Tibial nerve (tissue), 4 donors: ENCODE data around the gene ATP6V0B. TPM values are rescaled to one million over a fixed set of nuclear protein-coding genes. Genes with fewer than 3 reads are reported as not detected.
A peak's percentile ranks its signal among the peaks of the same experiment; 100 is the strongest.

Source experiments
- DNase-seq, 2 donors: peaks; one replicate each; pipeline ENCODE4 v3.0.0-alpha.2; 2019; ENCODE audit warnings: low spot score in 2 of 2
- H3K27ac ChIP-seq, 4 donors: fragments of 200-600 bp; sonication (generic) in 3 of 4; one replicate each; pipeline ENCODE4 v1.5.1; 2017 to 2019; ENCODE audit warnings: mild to moderate bottlenecking in 1 of 4
- H3K27me3 ChIP-seq, 2 donors: fragments of 200-600 bp; sonication (generic) in 1 of 2; one replicate each; pipeline versions ENCODE4 v1.5.1 to v1.6.0; 2017 to 2019
- H3K36me3 ChIP-seq, 3 donors: fragments of 200-600 bp; sonication (generic); one replicate each; pipeline ENCODE4 v1.5.1; 2018 to 2019
- H3K4me1 ChIP-seq, 4 donors: fragments of 200-600 bp; sonication (generic) in 3 of 4; one replicate each; pipeline ENCODE4 v1.5.1; 2017 to 2019
- H3K4me3 ChIP-seq, 4 donors: fragments of 200-600 bp; sonication (generic) in 3 of 4; one replicate each; pipeline ENCODE4 v1.5.1; 2017 to 2019; ENCODE audit warnings: mild to moderate bottlenecking in 1 of 4, moderate library complexity in 1 of 4
- H3K9me3 ChIP-seq, 4 donors: fragments of 200-600 bp; sonication (generic) in 3 of 4; one replicate each; pipeline ENCODE4 v1.5.1; 2017 to 2019
- EP300 ChIP-seq, 2 donors: sonication (generic); formaldehyde crosslinking; IDR thresholded peaks; one replicate each; pipeline ENCODE4 v1.6.1; 2017; ENCODE audit warnings: antibody characterized with exemption in 2 of 2, mild to moderate bottlenecking in 1 of 2
- POLR2A ChIP-seq, 2 donors: fragments of 450-650 bp; IDR thresholded peaks; one replicate each; pipeline ENCODE4 v1.6.1; 2017; ENCODE audit warnings: antibody characterized with exemption in 2 of 2, mild to moderate bottlenecking in 2 of 2, moderate library complexity in 2 of 2
- WGBS, 2 donors: methylation state at CpG; one replicate each; pipeline ENCODE4 v1.1.5; 2018; 5-methylcytosine and 5-hydroxymethylcytosine counted together
- total RNA-seq, 4 donors: library from RNA; depleted of rRNA; stranded (reverse); fragments of >200 nt; gene quantifications; one replicate each; pipeline ENCODE4 v1.1.0, GENCODE V29; 2016
- TF ChIP-seq, protein P1 (sequence below), 5 experiments: fragments of 200-600 bp in 3 of 5; fragments of 450-650 bp in 2 of 5; sonication (generic) in 3 of 5; IDR thresholded peaks; one replicate each; pipeline ENCODE4 v1.5.1; 2016 to 2019; ENCODE audit warnings: antibody characterized with exemption in 5 of 5, mild to moderate bottlenecking in 3 of 5, moderate library complexity in 2 of 5

Gene ATP6V0B
- total RNA-seq, 4 donors from 2014 or later, result 101 to 132 (median 113) TPM

DNA sequence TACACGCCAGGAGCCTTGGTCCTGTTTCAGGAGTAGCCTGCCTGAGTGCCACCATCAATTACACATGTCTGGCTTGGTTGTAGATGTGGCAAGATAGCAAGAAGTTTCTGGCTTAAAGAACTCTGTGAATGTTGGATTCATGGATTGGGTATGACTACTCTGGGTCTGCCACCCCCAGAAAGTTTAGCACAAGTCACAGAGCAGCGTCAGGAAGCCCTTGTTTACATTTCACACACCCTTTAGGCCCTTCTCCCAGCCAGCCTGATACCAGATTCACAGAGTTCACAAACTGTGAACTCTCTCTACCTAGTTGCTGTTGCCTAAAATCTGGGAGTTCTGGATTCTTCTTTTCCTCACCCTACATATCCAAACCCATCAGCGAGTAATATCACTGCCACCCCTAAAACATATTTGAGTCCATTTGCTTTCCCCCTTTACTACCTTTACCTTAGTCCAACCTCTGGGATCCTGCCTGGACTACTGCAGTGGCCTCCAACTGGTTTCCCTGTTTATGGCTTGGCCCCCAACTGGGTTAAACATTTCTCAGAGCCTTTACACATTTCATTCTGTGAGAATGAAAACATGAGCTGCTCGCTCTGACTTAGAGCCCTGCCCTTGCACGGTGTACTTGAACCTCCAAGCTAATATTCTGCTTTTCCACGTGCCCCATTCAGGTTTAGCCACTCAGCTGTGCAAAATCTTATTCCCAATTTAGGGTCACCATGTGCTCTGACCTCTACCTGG is 12.6 kb downstream of the ATP6V0B start:
- Histone ChIP-seq H3K27ac (no peak overlapping the region), H3K4me1 (peaks cover 0 to 29% (median 10%) of the 10 kb centered on the region in 4 donors), H3K9me3 (no peaks in the 10 kb centered on the region), H3K4me3 (no peak overlapping the region), H3K27me3 (no peaks in the 10 kb centered on the region), H3K36me3 (peaks cover 0 to 41% (median 0%) of the 10 kb centered on the region in 3 donors)
- no peak for DNase-seq
- TF ChIP-seq POLR2A (IDR thresholded peaks at IDR 0.05) (no peak), EP300 (IDR thresholded peaks at IDR 0.05) (no peak)
- TF ChIP-seq, protein P1, sequence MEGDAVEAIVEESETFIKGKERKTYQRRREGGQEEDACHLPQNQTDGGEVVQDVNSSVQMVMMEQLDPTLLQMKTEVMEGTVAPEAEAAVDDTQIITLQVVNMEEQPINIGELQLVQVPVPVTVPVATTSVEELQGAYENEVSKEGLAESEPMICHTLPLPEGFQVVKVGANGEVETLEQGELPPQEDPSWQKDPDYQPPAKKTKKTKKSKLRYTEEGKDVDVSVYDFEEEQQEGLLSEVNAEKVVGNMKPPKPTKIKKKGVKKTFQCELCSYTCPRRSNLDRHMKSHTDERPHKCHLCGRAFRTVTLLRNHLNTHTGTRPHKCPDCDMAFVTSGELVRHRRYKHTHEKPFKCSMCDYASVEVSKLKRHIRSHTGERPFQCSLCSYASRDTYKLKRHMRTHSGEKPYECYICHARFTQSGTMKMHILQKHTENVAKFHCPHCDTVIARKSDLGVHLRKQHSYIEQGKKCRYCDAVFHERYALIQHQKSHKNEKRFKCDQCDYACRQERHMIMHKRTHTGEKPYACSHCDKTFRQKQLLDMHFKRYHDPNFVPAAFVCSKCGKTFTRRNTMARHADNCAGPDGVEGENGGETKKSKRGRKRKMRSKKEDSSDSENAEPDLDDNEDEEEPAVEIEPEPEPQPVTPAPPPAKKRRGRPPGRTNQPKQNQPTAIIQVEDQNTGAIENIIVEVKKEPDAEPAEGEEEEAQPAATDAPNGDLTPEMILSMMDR (IDR thresholded peaks at IDR 0.05), result no peak
- 74 to 75% methylated on average over 6 of the region's 6 CpGs for WGBS, 2 donors

DNA sequence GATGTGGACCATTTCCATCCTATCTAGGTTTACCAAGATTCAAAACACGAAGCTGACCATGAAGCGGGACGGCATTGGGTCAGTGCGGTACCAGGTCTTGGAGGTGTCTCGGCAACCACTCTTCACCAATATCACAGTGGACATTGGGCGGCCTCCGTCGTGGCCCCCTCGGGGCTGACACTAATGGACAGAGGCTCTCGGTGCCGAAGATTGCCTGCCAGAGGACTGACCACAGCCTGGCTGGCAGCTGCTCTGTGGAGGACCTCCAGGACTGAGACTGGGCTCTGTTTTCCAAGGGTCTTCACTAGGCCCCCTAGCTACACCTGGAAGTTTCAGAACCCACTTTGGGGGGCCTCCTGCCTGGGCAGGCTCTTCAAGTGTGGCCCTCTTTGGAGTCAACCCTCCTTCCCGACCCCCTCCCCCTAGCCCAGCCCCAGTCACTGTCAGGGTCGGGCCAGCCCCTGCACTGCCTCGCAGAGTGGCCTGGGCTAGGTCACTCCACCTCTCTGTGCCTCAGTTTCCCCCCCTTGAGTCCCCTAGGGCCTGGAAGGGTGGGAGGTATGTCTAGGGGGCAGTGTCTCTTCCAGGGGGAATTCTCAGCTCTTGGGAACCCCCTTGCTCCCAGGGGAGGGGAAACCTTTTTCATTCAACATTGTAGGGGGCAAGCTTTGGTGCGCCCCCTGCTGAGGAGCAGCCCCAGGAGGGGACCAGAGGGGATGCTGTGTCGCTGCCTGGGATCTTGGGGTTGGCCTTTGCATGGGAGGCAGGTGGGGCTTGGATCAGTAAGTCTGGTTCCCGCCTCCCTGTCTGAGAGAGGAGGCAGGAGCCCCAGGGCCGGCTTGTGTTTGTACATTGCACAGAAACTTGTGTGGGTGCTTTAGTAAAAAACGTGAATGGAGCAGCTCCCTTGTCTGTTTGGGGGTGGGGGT is 15.8 kb downstream of the ATP6V0B start:
- peaks cover 0 to 18% (median 0%) of the 10 kb centered on the region in 3 donors for H3K36me3 ChIP-seq
- H3K27ac ChIP-seq, result peak overlapping the region in 3 of 4 donors; percentile 44 to 79 (median 72)
- H3K4me1 ChIP-seq, result peaks cover 0 to 19% (median 11%) of the 10 kb centered on the region in 4 donors
- no peaks in the 10 kb centered on the region for H3K9me3 ChIP-seq
- peak overlapping the region; percentile 43 to 71 (median 58) for H3K4me3 ChIP-seq
- DNase-seq, result no peak
- TF ChIP-seq EP300 (IDR thresholded peaks at IDR 0.05) (no peak), POLR2A (IDR thresholded peaks at IDR 0.05) (no peak)
- TF ChIP-seq, protein P1 (IDR thresholded peaks at IDR 0.05), result no peak
- H3K27me3 ChIP-seq, result no peaks in the 10 kb centered on the region
- 64 to 68% methylated on average over 19 of the region's 19 CpGs for WGBS, 2 donors

DNA sequence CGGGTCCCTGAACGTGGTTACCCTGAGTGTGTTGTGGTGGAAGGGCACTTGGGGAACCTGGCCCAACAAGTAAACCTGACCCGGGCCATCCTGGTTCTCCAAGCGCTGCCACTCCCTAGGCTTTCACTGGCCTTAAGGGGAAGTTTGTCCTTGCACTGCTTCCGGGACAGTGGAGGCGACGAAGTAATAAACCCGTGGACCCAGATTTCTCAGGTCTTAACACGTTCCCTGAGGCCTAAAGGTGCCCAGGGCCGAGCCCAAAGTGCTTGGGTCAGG is 16.4 kb downstream of the ATP6V0B start:
- 4 to 6% methylated on average over 2 to 10 of the region's 10 CpGs for WGBS, 2 donors
- H3K36me3 ChIP-seq, result peaks cover 0 to 12% (median 0%) of the 10 kb centered on the region in 3 donors
- H3K4me3 ChIP-seq, result peak overlapping the region; percentile 43 to 71 (median 58)
- peaks cover 0 to 22% (median 12%) of the 10 kb centered on the region in 4 donors for H3K4me1 ChIP-seq
- no peaks in the 10 kb centered on the region for H3K27me3 ChIP-seq
- peak overlapping the region in 3 of 4 donors; percentile 44 to 79 (median 72) for H3K27ac ChIP-seq
- DNase-seq, result no peak
- peak in 1 of 2 donors; percentile 30 for TF ChIP-seq POLR2A (IDR thresholded peaks at IDR 0.05)
- no peak for TF ChIP-seq EP300 (IDR thresholded peaks at IDR 0.05)
- H3K9me3 ChIP-seq, result no peaks in the 10 kb centered on the region

DNA sequence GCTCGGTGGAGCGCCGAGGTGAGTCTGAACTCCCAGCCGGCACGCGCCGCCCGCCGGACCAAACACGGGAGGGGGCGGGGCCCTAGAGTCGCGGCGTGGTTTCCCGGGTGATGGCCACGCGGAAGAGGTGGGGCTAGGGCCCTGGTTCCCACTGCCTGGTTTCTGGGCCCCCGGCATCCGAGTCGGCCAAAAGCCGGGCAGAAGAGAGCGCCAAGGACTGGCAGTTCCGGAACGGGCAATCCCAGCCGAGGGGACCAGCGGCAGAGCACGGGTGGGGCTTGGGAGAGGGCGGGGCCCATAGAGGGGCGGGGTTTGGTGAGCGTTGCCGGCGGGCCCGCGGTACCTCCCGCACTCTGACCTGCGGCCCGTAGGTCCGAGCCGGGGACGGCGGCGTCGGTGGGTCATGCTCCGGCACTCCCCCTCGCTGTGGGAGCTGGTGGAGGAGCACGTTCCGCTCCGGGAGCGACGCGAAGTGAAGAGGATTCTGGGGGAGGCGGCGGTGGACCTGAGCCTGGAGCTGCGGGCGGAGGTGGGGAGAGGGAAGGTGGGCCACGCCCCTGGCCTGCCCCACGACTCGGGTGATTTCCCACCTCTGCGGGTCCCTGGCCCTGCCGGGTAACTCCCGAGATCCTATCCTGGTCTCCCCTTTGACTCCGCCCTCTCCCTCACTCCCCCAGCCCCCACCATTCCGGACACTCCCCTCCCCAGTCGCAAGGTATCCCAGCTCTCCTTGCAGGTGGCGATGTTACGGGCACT is 16.9 kb downstream of the ATP6V0B start, which contains the start of gene CCDC24:
Gene CCDC24 (plus strand): TSS at position 124 of the 756 bp plus-strand sequence. CDS start 280 bp downstream, at position 404.
- WGBS, 2 donors, result 1% methylated on average over 56 to 58 of the region's 66 CpGs
- peak within 1 kb of the TSS in 3 of 4 donors; percentile 44 to 79 (median 72) for H3K27ac ChIP-seq

More for the DNA sequence above, 16.9 kb downstream of the ATP6V0B start, which contains the start of gene CCDC24:
- peaks cover 0 to 27% (median 13%) of the 10 kb centered on the region in 4 donors for H3K4me1 ChIP-seq
- no peaks in the 10 kb centered on the region for H3K27me3 ChIP-seq
- TF ChIP-seq POLR2A (IDR thresholded peaks at IDR 0.05) (peak in 1 of 2 donors; percentile 4), EP300 (IDR thresholded peaks at IDR 0.05) (peak; percentile 22 to 69)
- TF ChIP-seq, protein P1 (IDR thresholded peaks at IDR 0.05), result no peak
- H3K4me3 ChIP-seq, result peak within 1 kb of the TSS; percentile 43 to 71 (median 58)
- peak; percentile 77 to 79 for DNase-seq
- H3K36me3 ChIP-seq, result peaks cover 0 to 8% (median 0%) of the 10 kb centered on the region in 3 donors
- no peaks in the 10 kb centered on the region for H3K9me3 ChIP-seq
